Fibroblast of the aortic adventitia (primary cell): Measurements from ENCODE around the gene ZC3H12D. TPM values are rescaled to one million over a fixed set of nuclear protein-coding genes. Genes with fewer than 3 reads are reported as not detected.
A peak's percentile ranks its signal among the peaks of the same experiment; 100 is the strongest.
"Not testable (repeated sequence)": the region's sequence is repeated elsewhere in the genome, so short reads cannot be mapped to it uniquely, and the experiment has no call there.

Experiments used
- DNase-seq: peaks from one replicate; pipeline ENCODE4 v3.0.0-alpha.2; 2010; ENCODE audit warnings: low read depth
- H3K4me3 ChIP-seq: 2 replicates; pipeline ENCODE4 v1.5.1; 2011; ENCODE audit warnings: low read depth, mild to moderate bottlenecking, control low read depth, low read length, moderate library complexity
- total RNA-seq: library from RNA; depleted of rRNA; stranded (reverse); fragments of >200 nt; gene quantifications from 2 replicates; pipeline ENCODE4 v1.2.3, GENCODE V29; 2012; ENCODE audit warnings: low replicate concordance
- TF ChIP-seq, protein P1 (sequence below): IDR thresholded peaks from 2 replicates; pipeline ENCODE4 v1.5.1; 2011; ENCODE audit warnings: mild to moderate bottlenecking, low read length, control low read depth, inconsistent platforms; ENCODE audit not compliant: insufficient read depth

Gene ZC3H12D
- total RNA-seq, 1 donor, result 0.09 TPM

DNA sequence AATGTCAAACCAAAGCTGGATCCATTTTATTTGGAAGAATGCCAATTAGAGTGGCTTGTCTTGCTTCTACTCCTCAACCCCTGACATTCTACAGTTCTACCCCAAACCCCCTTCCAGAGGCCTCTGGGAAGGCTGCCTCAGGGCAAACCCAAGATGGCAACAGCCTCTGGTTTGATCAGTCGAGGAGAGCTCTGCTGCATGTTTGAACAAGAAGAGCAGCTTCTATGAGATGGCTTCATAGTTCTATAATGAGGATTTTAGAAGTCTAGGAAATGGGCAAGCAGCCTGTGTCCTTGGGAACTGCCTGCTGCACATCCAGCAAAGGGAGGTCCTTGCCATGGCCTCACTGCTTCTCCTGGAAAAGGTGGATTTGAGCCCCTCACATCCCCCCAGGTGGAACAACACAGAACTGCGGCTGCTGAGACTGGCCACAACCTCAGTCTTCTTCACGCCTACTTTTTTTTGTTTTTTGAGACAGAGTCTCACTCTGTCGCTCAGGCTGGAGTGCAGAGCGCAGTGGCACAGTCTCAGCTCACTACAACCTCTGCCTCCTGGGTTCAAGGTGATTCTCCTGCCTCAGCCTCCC lies 37.9 kb downstream of the ZC3H12D start:
- no peak for DNase-seq
- TF ChIP-seq, protein P1, sequence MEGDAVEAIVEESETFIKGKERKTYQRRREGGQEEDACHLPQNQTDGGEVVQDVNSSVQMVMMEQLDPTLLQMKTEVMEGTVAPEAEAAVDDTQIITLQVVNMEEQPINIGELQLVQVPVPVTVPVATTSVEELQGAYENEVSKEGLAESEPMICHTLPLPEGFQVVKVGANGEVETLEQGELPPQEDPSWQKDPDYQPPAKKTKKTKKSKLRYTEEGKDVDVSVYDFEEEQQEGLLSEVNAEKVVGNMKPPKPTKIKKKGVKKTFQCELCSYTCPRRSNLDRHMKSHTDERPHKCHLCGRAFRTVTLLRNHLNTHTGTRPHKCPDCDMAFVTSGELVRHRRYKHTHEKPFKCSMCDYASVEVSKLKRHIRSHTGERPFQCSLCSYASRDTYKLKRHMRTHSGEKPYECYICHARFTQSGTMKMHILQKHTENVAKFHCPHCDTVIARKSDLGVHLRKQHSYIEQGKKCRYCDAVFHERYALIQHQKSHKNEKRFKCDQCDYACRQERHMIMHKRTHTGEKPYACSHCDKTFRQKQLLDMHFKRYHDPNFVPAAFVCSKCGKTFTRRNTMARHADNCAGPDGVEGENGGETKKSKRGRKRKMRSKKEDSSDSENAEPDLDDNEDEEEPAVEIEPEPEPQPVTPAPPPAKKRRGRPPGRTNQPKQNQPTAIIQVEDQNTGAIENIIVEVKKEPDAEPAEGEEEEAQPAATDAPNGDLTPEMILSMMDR, result no peak
- H3K4me3 ChIP-seq, result no peak overlapping the region

DNA sequence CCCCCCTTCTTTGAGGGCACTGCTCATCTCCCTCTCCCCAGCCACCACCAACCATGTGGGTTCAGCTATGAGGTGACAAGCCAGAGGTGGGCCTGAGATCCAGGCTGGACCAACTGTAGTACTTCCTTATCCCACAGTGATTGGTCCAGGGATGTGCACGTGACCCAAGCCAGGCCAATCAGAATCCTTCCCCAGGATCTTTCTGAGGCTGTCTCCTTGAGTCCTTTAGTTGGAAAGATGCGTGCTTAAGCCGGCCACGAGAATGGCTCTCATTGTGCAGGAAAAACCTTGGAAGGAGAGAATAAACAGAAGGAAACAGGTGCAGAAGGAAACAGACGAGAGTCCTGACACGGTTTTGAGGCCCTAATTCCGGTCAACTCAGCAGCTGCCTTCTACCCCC lies 39.2 kb downstream of the ZC3H12D start:
- TF ChIP-seq, protein P1, result no peak
- H3K4me3 ChIP-seq, result no peak overlapping the region
- no peak for DNase-seq

DNA sequence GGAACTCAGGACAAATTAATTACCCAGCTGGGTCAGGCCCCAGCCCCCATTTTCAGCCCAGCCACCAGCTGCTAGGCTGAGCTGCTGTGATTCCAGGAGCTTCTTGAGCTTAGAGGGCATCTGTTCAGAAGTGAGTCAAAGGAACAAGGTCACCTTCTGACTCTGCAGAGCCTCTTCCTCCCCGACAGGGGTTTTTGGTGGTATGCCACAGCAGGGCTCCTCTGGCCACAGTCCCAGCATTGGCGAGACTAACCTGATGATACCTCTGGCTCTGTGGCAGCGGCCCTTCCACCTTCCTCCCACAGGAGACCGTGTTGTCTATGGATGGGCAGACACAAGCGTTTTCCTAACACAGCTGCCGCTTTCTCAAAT lies 39.7 kb downstream of the ZC3H12D start:
- DNase-seq, result no peak
- no peak overlapping the region for H3K4me3 ChIP-seq
- TF ChIP-seq, protein P1, result no peak

DNA sequence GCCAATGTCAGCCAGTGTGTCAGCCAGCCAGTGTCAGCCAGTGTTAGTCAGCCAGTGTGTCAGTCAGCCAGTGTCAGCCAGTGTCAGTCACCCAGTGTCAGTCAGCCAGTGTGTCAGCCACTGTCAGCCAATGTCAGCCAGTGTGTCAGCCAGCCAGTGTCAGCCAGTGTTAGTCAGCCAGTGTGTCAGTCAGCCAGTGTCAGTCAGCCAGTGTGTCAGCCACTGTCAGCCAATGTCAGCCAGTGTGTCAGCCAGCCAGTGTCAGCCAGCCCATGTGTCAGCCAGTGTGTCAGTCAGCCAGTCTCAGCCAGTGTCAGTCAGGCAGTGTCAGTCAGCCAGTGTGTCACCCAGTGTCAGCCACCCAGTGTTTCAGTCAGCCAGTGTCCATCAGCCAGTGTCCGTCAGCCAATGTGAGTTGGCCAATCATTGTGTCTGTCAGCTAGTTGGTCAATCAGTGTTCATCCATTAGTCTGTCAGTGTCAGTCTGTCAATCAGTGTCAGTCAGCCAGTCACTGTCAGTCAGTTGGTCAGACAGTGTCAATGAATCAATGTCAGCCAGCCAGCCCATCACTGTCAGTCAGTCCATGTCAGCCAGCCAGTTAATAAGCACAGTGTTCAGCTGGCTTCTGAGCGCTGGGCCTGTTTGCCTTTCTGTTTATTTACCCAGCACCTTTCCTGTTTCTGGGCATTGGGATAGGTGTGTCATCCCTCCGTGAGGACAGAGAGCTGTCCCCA lies 40.3 kb downstream of the ZC3H12D start:
- DNase-seq, H3K4me3 ChIP-seq: not testable (repeated sequence)

DNA sequence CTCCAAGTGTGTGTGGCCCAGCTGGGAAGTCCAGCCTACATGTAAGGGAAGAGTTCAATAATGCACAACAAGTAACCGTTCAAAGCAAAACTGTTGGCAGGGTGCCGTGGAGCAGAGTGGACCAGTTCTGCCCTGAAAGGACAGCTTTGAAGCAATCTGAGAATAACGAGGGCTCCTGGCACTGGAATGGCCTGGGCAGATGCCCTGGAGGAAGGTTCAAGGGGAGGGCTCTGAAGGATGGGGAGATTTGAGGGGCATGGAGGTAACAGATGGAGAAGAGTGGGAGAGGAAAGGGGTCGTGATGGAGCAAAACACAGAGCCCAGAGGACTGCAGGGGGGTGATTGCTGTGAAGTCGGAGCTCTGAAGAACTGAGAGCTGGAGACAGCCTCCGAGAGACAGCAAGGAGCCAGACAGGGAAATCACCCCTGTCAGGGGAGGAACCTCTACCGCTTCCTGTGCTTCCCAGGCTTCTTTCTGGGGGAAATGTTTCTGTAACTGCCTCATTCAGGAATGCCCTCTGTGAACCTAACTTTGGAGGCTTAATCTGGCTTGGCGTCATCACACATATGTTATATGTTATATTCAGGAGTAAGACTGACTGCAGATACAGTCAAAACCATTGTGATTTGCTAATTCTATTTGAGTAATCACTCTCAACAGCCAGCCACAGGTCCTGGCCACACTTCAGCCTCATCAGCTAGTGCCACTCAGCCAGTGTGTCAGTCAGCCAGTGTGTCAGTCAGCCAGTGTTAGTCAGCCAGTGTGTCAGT lies 41.2 kb downstream of the ZC3H12D start:
- H3K4me3 ChIP-seq, result no peak overlapping the region
- TF ChIP-seq, protein P1, result no peak
- DNase-seq, result peak; percentile 70

DNA sequence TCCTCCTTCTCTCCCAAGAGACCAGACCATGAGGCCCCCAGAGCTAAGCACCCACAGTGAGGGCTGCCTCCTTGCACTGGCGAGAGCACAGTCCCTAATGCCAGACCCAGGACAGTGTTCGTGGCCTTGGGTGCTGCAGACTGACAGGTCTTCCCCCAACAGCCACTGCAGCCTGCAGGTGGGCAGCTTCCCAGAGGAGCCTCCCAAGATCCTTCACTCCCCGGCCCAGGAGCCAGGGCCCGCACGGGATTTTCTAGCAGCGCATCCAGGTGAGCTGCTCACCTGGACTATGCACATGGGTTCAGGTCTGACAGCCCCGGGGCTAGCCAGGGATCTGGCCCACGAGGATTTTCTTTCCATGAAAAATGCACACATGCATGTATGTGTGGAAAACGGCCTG lies 43.1 kb downstream of the ZC3H12D start:
- TF ChIP-seq, protein P1, result no peak
- DNase-seq, result no peak
- no peak overlapping the region for H3K4me3 ChIP-seq

DNA sequence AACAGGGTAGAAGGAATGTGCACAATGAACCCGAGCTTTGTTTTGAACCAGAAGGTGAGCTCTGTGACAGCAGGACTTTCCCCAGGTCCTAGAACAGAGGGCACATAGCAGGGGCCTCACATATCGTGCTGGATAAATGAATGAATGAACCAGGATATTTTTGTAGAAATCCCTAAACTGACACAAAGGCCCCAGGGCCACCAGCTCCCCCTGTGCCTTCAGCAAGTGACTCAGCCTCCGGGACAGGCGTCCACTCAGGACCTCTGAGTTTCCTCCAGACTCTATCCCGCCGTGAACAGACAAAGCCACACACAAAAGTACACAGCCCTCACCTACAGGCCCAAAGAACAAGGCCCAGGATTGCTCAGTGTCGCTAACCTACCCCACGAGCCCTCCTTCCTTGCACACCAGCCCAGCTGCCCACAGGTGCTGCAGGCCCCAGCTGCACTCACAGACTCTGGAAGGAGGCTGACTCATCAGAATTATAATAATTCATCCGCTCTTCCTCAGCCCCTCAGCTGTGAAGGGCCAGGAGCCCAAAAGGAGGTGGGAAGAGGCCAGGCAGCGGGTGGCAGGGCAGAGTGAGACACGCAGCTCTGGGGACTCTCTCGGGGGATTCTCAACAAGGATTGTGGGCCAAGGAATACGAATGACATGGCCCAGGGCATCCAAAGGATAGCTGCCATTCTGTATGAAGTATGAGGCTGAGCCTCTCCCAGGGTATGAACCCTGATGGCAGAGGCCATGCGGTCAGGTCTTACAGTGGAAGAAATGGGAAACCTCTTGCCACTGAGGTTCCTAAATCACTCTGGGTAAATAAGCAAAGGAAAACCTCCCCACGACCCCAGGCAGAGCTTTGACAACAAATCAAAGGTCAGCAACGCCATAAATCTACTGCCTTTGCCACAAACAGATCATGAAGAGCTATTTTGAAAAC lies 43.8 kb downstream of the ZC3H12D start:
- H3K4me3 ChIP-seq, result no peak overlapping the region
- DNase-seq, result no peak

More for the DNA sequence above, 43.8 kb downstream of the ZC3H12D start:
- TF ChIP-seq, protein P1, result no peak
